A673 (cell line): ENCODE data around the gene NR1I2. TPM values are rescaled to one million over a fixed set of nuclear protein-coding genes. Genes with fewer than 3 reads are reported as not detected.

Experiments
- BruUV-seq: library from RNA; stranded (reverse); fragments of 400-500 nt; replicated peaks from 2 replicates; lab custom pipeline; 2021; lab: Mats Ljungman, UMichigan
- CTCF ChIA-PET: fragments of 300-600 bp; sonication (Branson Sonifier 250); formaldehyde crosslinking; loops from one replicate; lab custom pipeline; 2022; ENCODE audit warnings: antibody characterized with exemption; lab: Charles Lee
- POLR2A ChIA-PET: fragments of 300-600 bp; sonication (Branson Sonifier 250); formaldehyde crosslinking; loops from one replicate; lab custom pipeline; 2022; ENCODE audit warnings: antibody characterized with exemption; ENCODE audit not compliant: low non-redundant PET; lab: Charles Lee
- DNase-seq: peaks from one replicate; pipeline ENCODE4 v3.0.0-alpha.2; 2015; ENCODE audit warnings: low spot score
- H3K27ac ChIP-seq: fragments of 200-600 bp; sonication (generic); 2 replicates; pipeline ENCODE4 v1.5.1; 2016; ENCODE audit warnings: mixed run types, low read depth, mild to moderate bottlenecking, mixed read lengths, antibody characterized with exemption, low read length; ENCODE audit not compliant: poor library complexity, severe bottlenecking
- H3K27me3 ChIP-seq: fragments of 200-600 bp; sonication (generic); replicated peaks from 2 replicates; pipeline ENCODE4 v1.6.1; 2017; ENCODE audit warnings: mixed run types, low read depth, mild to moderate bottlenecking, mixed read lengths, antibody characterized with exemption, low read length; ENCODE audit not compliant: insufficient read depth, poor library complexity
- H3K36me3 ChIP-seq: fragments of 200-600 bp; sonication (generic); 2 replicates; pipeline ENCODE4 v1.6.1; 2016; ENCODE audit warnings: mixed run types, mild to moderate bottlenecking, mixed read lengths, antibody characterized with exemption, low read length; ENCODE audit not compliant: insufficient read depth, poor library complexity, severe bottlenecking
- H3K4me1 ChIP-seq: fragments of 200-600 bp; sonication (generic); 2 replicates; pipeline ENCODE4 v1.6.1; 2017; ENCODE audit warnings: mixed run types, mild to moderate bottlenecking, mixed read lengths, antibody characterized with exemption, low read length; ENCODE audit not compliant: insufficient read depth, poor library complexity, severe bottlenecking
- H3K4me3 ChIP-seq: fragments of 200-600 bp; sonication (generic); 2 replicates; pipeline ENCODE4 v1.5.1; 2016; ENCODE audit warnings: low read depth, mixed run types, mild to moderate bottlenecking, mixed read lengths, low read length; ENCODE audit not compliant: poor library complexity, severe bottlenecking
- H3K9me3 ChIP-seq: fragments of 200-600 bp; sonication (generic); 2 replicates; pipeline ENCODE4 v1.6.1; 2016; ENCODE audit warnings: mixed run types, low read depth, mild to moderate bottlenecking, mixed read lengths, antibody characterized with exemption, low read length; ENCODE audit not compliant: poor library complexity, severe bottlenecking
- EZH2 ChIP-seq: fragments of 200-600 bp; sonication (generic); IDR thresholded peaks from 2 replicates; pipeline ENCODE4 v1.6.1; 2017; ENCODE audit warnings: borderline replicate concordance, low read depth, mild to moderate bottlenecking, mixed read lengths, antibody characterized with exemption, low read length; ENCODE audit not compliant: poor library complexity, severe bottlenecking
- intact Hi-C: fragments of 100-400 bp; cut with micrococcal nuclease; formaldehyde crosslinking; loops from one replicate; pipeline ENCODE4 v1.10.0; 2022; ENCODE audit not compliant: unreplicated experiment
- total RNA-seq: library from RNA; stranded (reverse); gene quantifications from 2 replicates; pipeline ENCODE4 v1.2.3, GENCODE V29; 2021
- TF ChIP-seq, protein P1 (sequence below): fragments of 300-800, 200-600 bp; sonication (generic); conservative IDR thresholded peaks from 2 replicates; pipeline ENCODE4 v1.5.1; 2017; ENCODE audit warnings: low read depth, mild to moderate bottlenecking, antibody characterized with exemption, low read length, moderate library complexity, mixed read lengths

The NR1I2 gene
- total RNA-seq, 1 experiment from 2014 or later = not detected

- BruUV-seq = no TSS peak
- POLR2A ChIA-PET = no interaction called here
- no peak for DNase-seq
- Histone ChIP-seq H3K4me1 (no peaks in the 10 kb centered on the region), H3K36me3 (peaks cover 20% of the 10 kb centered on the region), H3K4me3 (no peak overlapping the region), H3K27ac (no peak overlapping the region), H3K27me3 (no peaks in the 10 kb centered on the region), H3K9me3 (peaks cover 7% of the 10 kb centered on the region)
- TF ChIP-seq, protein P1, sequence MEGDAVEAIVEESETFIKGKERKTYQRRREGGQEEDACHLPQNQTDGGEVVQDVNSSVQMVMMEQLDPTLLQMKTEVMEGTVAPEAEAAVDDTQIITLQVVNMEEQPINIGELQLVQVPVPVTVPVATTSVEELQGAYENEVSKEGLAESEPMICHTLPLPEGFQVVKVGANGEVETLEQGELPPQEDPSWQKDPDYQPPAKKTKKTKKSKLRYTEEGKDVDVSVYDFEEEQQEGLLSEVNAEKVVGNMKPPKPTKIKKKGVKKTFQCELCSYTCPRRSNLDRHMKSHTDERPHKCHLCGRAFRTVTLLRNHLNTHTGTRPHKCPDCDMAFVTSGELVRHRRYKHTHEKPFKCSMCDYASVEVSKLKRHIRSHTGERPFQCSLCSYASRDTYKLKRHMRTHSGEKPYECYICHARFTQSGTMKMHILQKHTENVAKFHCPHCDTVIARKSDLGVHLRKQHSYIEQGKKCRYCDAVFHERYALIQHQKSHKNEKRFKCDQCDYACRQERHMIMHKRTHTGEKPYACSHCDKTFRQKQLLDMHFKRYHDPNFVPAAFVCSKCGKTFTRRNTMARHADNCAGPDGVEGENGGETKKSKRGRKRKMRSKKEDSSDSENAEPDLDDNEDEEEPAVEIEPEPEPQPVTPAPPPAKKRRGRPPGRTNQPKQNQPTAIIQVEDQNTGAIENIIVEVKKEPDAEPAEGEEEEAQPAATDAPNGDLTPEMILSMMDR = no peak
- no peak for TF ChIP-seq EZH2
- intact Hi-C loops = no loop called here
- CTCF ChIA-PET = no interaction called here
These were observed 80.7 kb downstream of the NR1I2 start for GRCh38 chr3:119862616-119863015.

- ChIA-PET CTCF (no interaction called here), POLR2A (no interaction called here)
- no peaks in the 10 kb centered on the region for H3K9me3 ChIP-seq
- H3K4me3 ChIP-seq = no peak overlapping the region
- H3K27ac ChIP-seq = no peak overlapping the region
- no TSS peak for BruUV-seq
- no peak for DNase-seq
- intact Hi-C loops = no loop called here
- no peaks in the 10 kb centered on the region for H3K4me1 ChIP-seq
- peaks cover 12% of the 10 kb centered on the region for H3K36me3 ChIP-seq
- no peak for TF ChIP-seq EZH2
- TF ChIP-seq, protein P1 = no peak
- no peaks in the 10 kb centered on the region for H3K27me3 ChIP-seq
These were observed 82.6 kb downstream of the NR1I2 start for GRCh38 chr3:119864476-119864875.

Other genes with a start within 250 kb of the NR1I2 start
- not detected in 2 replicates for gene CD80, start 222.5 kb upstream of the NR1I2 start, total RNA-seq
- 0.37 TPM in 2 replicates for gene ADPRH, start 202.6 kb upstream of the NR1I2 start, total RNA-seq
- gene PLA1A, start 184.2 kb upstream of the NR1I2 start, total RNA-seq = not detected in 2 replicates
- 0.72 and 0.99 TPM in 2 replicates for gene POPDC2, start 121.5 kb upstream of the NR1I2 start, total RNA-seq
- gene COX17, start 104.7 kb upstream of the NR1I2 start, total RNA-seq = 42.6 and 49.7 TPM in 2 replicates
- 0.68 and 0.75 TPM in 2 replicates for gene CFAP91, start 79.1 kb upstream of the NR1I2 start, total RNA-seq